HG02970 (cell line): ENCODE data around the gene MPC2.
"Not testable (repeated sequence)": the region's sequence is repeated elsewhere in the genome, so short reads cannot be mapped to it uniquely, and the experiment has no call there.

Experiments used
- ATAC-seq: cut with Tn5 transposase; IDR thresholded peaks from one replicate; pipeline ENCODE4 v1.9.1; 2021; ENCODE audit warnings: mild to moderate bottlenecking, moderate library complexity, moderate number of reproducible peaks; ENCODE audit not compliant: unreplicated experiment, low FRiP score

The MPC2 gene

DNA sequence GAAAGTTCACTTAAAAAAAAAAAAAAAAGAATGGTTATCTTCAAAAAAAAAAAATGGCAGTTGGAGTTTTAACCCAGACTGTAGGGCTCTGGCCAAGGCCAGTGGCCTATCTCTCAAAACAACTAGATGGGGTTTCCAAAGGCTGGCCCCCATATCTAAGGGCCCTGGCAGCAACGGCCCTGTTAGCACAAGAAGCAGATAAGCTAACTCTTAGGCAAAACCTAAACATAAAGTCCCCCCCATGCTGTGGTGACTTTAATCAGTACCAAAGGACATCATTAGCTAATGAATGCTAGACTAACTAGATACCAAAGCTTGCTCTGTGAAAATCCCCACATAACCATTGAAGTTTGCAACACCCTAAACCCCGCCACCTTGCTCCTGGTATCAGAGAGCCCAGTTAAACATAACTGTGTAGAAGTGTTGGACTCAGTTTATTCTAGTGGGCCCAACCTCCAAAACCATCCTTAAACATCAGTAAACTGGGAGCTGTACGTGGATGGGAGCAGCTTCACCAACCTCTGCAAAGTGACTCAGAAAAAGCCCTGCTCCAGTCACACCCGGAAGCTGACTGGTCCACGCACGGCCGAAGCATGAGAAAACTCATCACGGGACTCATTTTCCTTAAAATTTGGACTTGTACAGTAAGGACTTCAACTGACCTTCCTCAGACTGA is 70.0 kb downstream of the MPC2 start:
- not testable (repeated sequence) for ATAC-seq
